ENCODE data around the gene CCDC201.

CCDC201 gene

GRCh38 chr7:45902820-45903219 lies 29.9 kb upstream of the CCDC201 start:
- no peaks in the 10 kb centered on the region for H3K9me3 ChIP-seq (ENCODE audit: insufficient read depth, low read length)
- H2AFZ ChIP-seq (ENCODE audit: low read depth, low read length, severe bottlenecking) = no peak overlapping the region
- no peaks in the 10 kb centered on the region for H4K20me1 ChIP-seq (ENCODE audit: low read depth, low read length)
- H3K36me3 ChIP-seq (ENCODE audit: low read length) = no peaks in the 10 kb centered on the region
- H3K4me2 ChIP-seq (ENCODE audit: low read depth, low read length, poor library complexity, severe bottlenecking) = no peak overlapping the region
- no peak overlapping the region for H3K9ac ChIP-seq (ENCODE audit: low read length)
- no peaks in the 10 kb centered on the region for H3K9me2 ChIP-seq (replicated peaks; ENCODE audit: insufficient read depth, low read length)
- H3K27me3 ChIP-seq (ENCODE audit: low read length) = no peaks in the 10 kb centered on the region
- H3K79me2 ChIP-seq (ENCODE audit: insufficient read depth, low read length) = no peaks in the 10 kb centered on the region
- no peak overlapping the region for H3K27ac ChIP-seq (ENCODE audit: low read depth, low read length)
- no peak for TF ChIP-seq CTCF (IDR thresholded peaks at IDR 0.05; ENCODE audit: insufficient read depth, low read length, poor library complexity, severe bottlenecking)
- no peak for TF ChIP-seq EZH2phosphoT487 (conservative IDR thresholded peaks at IDR 0.05; ENCODE audit: low read length)
- no peaks in the 10 kb centered on the region for H3F3A ChIP-seq (ENCODE audit: insufficient read depth)
- no peak overlapping the region for H3K4me3 ChIP-seq (ENCODE audit: insufficient read depth, low read length, poor library complexity, severe bottlenecking)

DNA sequence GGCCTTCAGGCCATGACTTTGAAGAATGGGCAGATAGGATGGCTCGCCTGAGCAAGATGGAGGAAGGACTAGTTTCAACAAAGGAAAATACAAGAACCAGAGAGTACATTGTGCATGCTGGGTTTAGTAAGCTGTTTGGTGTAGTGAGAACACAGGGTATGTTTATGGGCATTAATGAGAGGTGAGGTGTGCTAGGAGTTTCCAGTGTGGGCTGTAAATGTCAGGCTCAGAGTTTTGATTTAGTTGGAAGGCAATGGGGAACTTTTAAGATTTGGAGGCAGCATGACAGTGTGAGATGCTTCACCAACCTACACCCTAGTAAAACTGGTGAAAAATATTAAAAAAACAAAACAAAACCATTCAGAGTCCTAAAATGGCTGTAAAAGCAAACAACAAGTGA lies 28.7 kb upstream of the CCDC201 start:
- no peak overlapping the region for H2AFZ ChIP-seq (ENCODE audit: low read depth, low read length, severe bottlenecking)
- no peak overlapping the region for H3K27ac ChIP-seq (ENCODE audit: low read depth, low read length)
- no peaks in the 10 kb centered on the region for H3K9me3 ChIP-seq (ENCODE audit: insufficient read depth, low read length)
- no peak overlapping the region for H3K4me3 ChIP-seq (ENCODE audit: insufficient read depth, low read length, poor library complexity, severe bottlenecking)
- no peaks in the 10 kb centered on the region for H3K36me3 ChIP-seq (ENCODE audit: low read length)
- TF ChIP-seq EZH2phosphoT487 (conservative IDR thresholded peaks at IDR 0.05; ENCODE audit: low read length) = no peak
- no peak for TF ChIP-seq CTCF (IDR thresholded peaks at IDR 0.05; ENCODE audit: insufficient read depth, low read length, poor library complexity, severe bottlenecking)
- no peak overlapping the region for H3K4me2 ChIP-seq (ENCODE audit: low read depth, low read length, poor library complexity, severe bottlenecking)
- no peaks in the 10 kb centered on the region for H3K27me3 ChIP-seq (ENCODE audit: low read length)
- H3F3A ChIP-seq (ENCODE audit: insufficient read depth) = no peaks in the 10 kb centered on the region
- H3K9me2 ChIP-seq (replicated peaks; ENCODE audit: insufficient read depth, low read length) = no peaks in the 10 kb centered on the region
- no peaks in the 10 kb centered on the region for H4K20me1 ChIP-seq (ENCODE audit: low read depth, low read length)
- no peaks in the 10 kb centered on the region for H3K79me2 ChIP-seq (ENCODE audit: insufficient read depth, low read length)
- no peak overlapping the region for H3K9ac ChIP-seq (ENCODE audit: low read length)

GRCh38 chr7:45898222-45898621 lies 25.3 kb upstream of the CCDC201 start:
- Histone ChIP-seq H4K20me1 (ENCODE audit: low read depth, low read length) (no peaks in the 10 kb centered on the region), H3K27me3 (ENCODE audit: low read length) (no peaks in the 10 kb centered on the region), H3F3A (ENCODE audit: insufficient read depth) (no peaks in the 10 kb centered on the region), H3K79me2 (ENCODE audit: insufficient read depth, low read length) (no peaks in the 10 kb centered on the region), H3K9ac (ENCODE audit: low read length) (no peak overlapping the region), H3K36me3 (ENCODE audit: low read length) (no peaks in the 10 kb centered on the region), H3K9me2 (replicated peaks; ENCODE audit: insufficient read depth, low read length) (no peaks in the 10 kb centered on the region; the same call in 1 of the 2 replicates), H3K4me3 (ENCODE audit: insufficient read depth, low read length, poor library complexity, severe bottlenecking) (no peak overlapping the region), H3K9me3 (ENCODE audit: insufficient read depth, low read length) (no peaks in the 10 kb centered on the region), H3K27ac (ENCODE audit: low read depth, low read length) (no peak overlapping the region), H2AFZ (ENCODE audit: low read depth, low read length, severe bottlenecking) (no peak overlapping the region), H3K4me2 (ENCODE audit: low read depth, low read length, poor library complexity, severe bottlenecking) (no peak overlapping the region)
- TF ChIP-seq EZH2phosphoT487 (conservative IDR thresholded peaks at IDR 0.05; ENCODE audit: low read length) (no peak), CTCF (IDR thresholded peaks at IDR 0.05; ENCODE audit: insufficient read depth, low read length, poor library complexity, severe bottlenecking) (no peak)
